H1 (cell line): ENCODE measurements around the gene SLC39A13. TPM values are rescaled to one million over a fixed set of nuclear protein-coding genes. Genes with fewer than 3 reads are reported as not detected.

Experiments used
- CTCF ChIA-PET: fragments of 300-600 bp; sonication (Branson Sonifier 250); formaldehyde crosslinking; loops from one replicate; lab custom pipeline; 2021; ENCODE audit not compliant: partially characterized antibody; lab: Charles Lee
- POLR2A ChIA-PET: fragments of 300-600 bp; sonication (Branson Sonifier 250); formaldehyde crosslinking; loops from one replicate; lab custom pipeline; 2021; ENCODE audit warnings: inconsistent platforms; ENCODE audit not compliant: partially characterized antibody; lab: Charles Lee
- DNase-seq, 2 experiments: peaks; one replicate each; pipeline versions ENCODE4 v3.0.0 to v3.0.0-alpha.2; 2010 to 2022; ENCODE audit warnings: low spot score in 2 of 2, low read depth in 1 of 2, mixed read lengths in 1 of 2
- FAIRE-seq: peaks from 2 replicates; lab custom pipeline; 2011; peaks lifted over from hg19 to GRCh38; lab: Jason Lieb, UNC
- H2AFZ ChIP-seq: 2 replicates; pipeline ENCODE4 v1.8.1; 2012; ENCODE audit warnings: low read length, inconsistent platforms
- H2AK5ac ChIP-seq: 2 replicates; pipeline ENCODE4 v1.6.1; 2013; ENCODE audit warnings: low read depth, low read length
- H2BK120ac ChIP-seq: replicated peaks from 2 replicates; pipeline ENCODE3; 2013; ENCODE audit warnings: low read depth, low read length, inconsistent platforms
- H2BK12ac ChIP-seq: 2 replicates; pipeline ENCODE4 v1.6.1; 2013; ENCODE audit warnings: low read depth, low read length
- H2BK15ac ChIP-seq: 2 replicates; pipeline ENCODE4 v1.6.1; 2013; ENCODE audit warnings: low read length
- H2BK20ac ChIP-seq: 2 replicates; pipeline ENCODE4 v1.6.1; 2013; ENCODE audit warnings: low read length
- H2BK5ac ChIP-seq: 2 replicates; pipeline ENCODE4 v1.6.1; 2013; ENCODE audit warnings: low read depth, low read length
- H3K14ac ChIP-seq: 2 replicates; pipeline ENCODE4 v1.6.1; 2013; ENCODE audit warnings: inconsistent platforms; ENCODE audit not compliant: insufficient read length
- H3K18ac ChIP-seq: 2 replicates; pipeline ENCODE4 v1.6.1; 2013; ENCODE audit warnings: low read length; ENCODE audit errors: extremely low read depth
- H3K23ac ChIP-seq: 2 replicates; pipeline ENCODE4 v1.6.1; 2013; ENCODE audit warnings: inconsistent platforms; ENCODE audit not compliant: insufficient read length
- H3K23me2 ChIP-seq: 2 replicates; pipeline ENCODE4 v1.6.1; 2013; ENCODE audit warnings: low read depth, low read length
- H3K27ac ChIP-seq: 2 replicates; pipeline ENCODE4 v1.6.1; 2011; ENCODE audit warnings: low read depth, low read length, inconsistent platforms
- H3K27me3 ChIP-seq, 4 experiments: replicated peaks in 1 of 4; 1 replicate in 1 of 4; 2 replicates in 3 of 4; pipeline versions ENCODE4 v1.6.1 to v1.8.1; 2011 to 2013; ENCODE audit warnings: low read length in 3 of 4, mild to moderate bottlenecking in 3 of 4, inconsistent platforms in 2 of 4, mixed read lengths in 2 of 4, moderate library complexity in 1 of 4; ENCODE audit not compliant: control insufficient read depth in 3 of 4, insufficient read depth in 3 of 4; ENCODE audit errors: extremely low read depth in 1 of 4
- H3K36me3 ChIP-seq, 4 experiments: 2 replicates each; pipeline versions ENCODE4 v1.6.1 to v1.8.1; 2011 to 2013; ENCODE audit warnings: mild to moderate bottlenecking in 4 of 4, low read length in 3 of 4, moderate library complexity in 2 of 4, control low read depth in 1 of 4, inconsistent platforms in 1 of 4; ENCODE audit not compliant: insufficient read depth in 4 of 4, control insufficient read depth in 2 of 4
- H3K4ac ChIP-seq: replicated peaks from 2 replicates; pipeline ENCODE3; 2013; ENCODE audit warnings: low read length, low read depth, mixed read lengths, inconsistent platforms; ENCODE audit not compliant: insufficient read length
- H3K4me1 ChIP-seq, 4 experiments: replicated peaks in 1 of 4; 1 replicate in 1 of 4; 2 replicates in 3 of 4; pipeline versions ENCODE4 v1.6.1 to v1.8.1; 2011 to 2013; ENCODE audit warnings: low read length in 3 of 4, inconsistent platforms in 2 of 4, mixed read lengths in 1 of 4; ENCODE audit not compliant: insufficient read depth in 4 of 4, control insufficient read depth in 3 of 4
- H3K4me2 ChIP-seq, 2 experiments: 2 replicates each; pipeline versions ENCODE4 v1.6.1 to v1.8.1; 2011 to 2013; ENCODE audit warnings: low read depth in 2 of 2, low read length in 2 of 2, control low read depth in 1 of 2, inconsistent platforms in 1 of 2, mild to moderate bottlenecking in 1 of 2; ENCODE audit not compliant: insufficient read depth in 1 of 2
- H3K4me3 ChIP-seq, 4 experiments: fragments of 200-600, 300-600 bp in 1 of 4; sonication (generic), shearing (Covaris generic), sonication (Bioruptor Twin) in 1 of 4; 2 replicates each; pipeline versions ENCODE4 v1.5.1 to v1.8.1; 2011 to 2016; ENCODE audit warnings: low read length in 4 of 4, low read depth in 3 of 4, control low read depth in 2 of 4, inconsistent platforms in 2 of 4, mild to moderate bottlenecking in 2 of 4, mixed read lengths in 1 of 4, moderate library complexity in 1 of 4; ENCODE audit not compliant: insufficient read depth in 2 of 4; ENCODE audit errors: extremely low read depth in 1 of 4
- H3K56ac ChIP-seq: replicated peaks from 2 replicates; pipeline ENCODE3; 2013; ENCODE audit warnings: low read depth, mild to moderate bottlenecking, mixed read lengths, low read length, inconsistent platforms; ENCODE audit not compliant: insufficient read length
- H3K79me1 ChIP-seq: 2 replicates; pipeline ENCODE4 v1.6.1; 2013; ENCODE audit warnings: low read depth, low read length, control low read depth
- H3K79me2 ChIP-seq, 2 experiments: 2 replicates each; pipeline versions ENCODE4 v1.6.1 to v1.8.1; 2012 to 2013; ENCODE audit warnings: low read length in 2 of 2, mild to moderate bottlenecking in 2 of 2, inconsistent platforms in 1 of 2; ENCODE audit not compliant: insufficient read depth in 2 of 2, control insufficient read depth in 1 of 2
- H3K9ac ChIP-seq, 4 experiments: replicated peaks in 1 of 4; 1 replicate in 1 of 4; 2 replicates in 3 of 4; pipeline versions ENCODE4 v1.6.1 to v1.8.1; 2011 to 2013; ENCODE audit warnings: low read depth in 3 of 4, low read length in 3 of 4, control low read depth in 2 of 4, mild to moderate bottlenecking in 2 of 4, moderate library complexity in 2 of 4, inconsistent platforms in 1 of 4; ENCODE audit errors: extremely low read depth in 1 of 4
- H3K9me3 ChIP-seq, 2 experiments: 2 replicates each; pipeline versions ENCODE4 v1.6.1 to v1.8.1; 2012 to 2013; ENCODE audit warnings: mild to moderate bottlenecking in 2 of 2, moderate library complexity in 2 of 2, control low read depth in 1 of 2, inconsistent platforms in 1 of 2, low read depth in 1 of 2, low read length in 1 of 2, mixed read lengths in 1 of 2; ENCODE audit not compliant: insufficient read depth in 2 of 2
- H4K20me1 ChIP-seq, 2 experiments: replicated peaks in 1 of 2; 2 replicates each; pipeline versions ENCODE3 to v1.8.1; 2011 to 2013; ENCODE audit warnings: inconsistent platforms in 2 of 2, low read length in 2 of 2, mild to moderate bottlenecking in 1 of 2; ENCODE audit not compliant: insufficient read depth in 2 of 2, control insufficient read depth in 1 of 2
- H4K5ac ChIP-seq: 2 replicates; pipeline ENCODE4 v1.6.1; 2013; ENCODE audit warnings: low read length, low read depth, mixed read lengths, inconsistent platforms; ENCODE audit not compliant: insufficient read length
- H4K8ac ChIP-seq: 2 replicates; pipeline ENCODE4 v1.8.0; 2013; ENCODE audit warnings: mild to moderate bottlenecking, moderate library complexity, low read length, inconsistent platforms; ENCODE audit not compliant: insufficient read depth; ENCODE audit errors: extremely low read depth
- H4K91ac ChIP-seq: replicated peaks from 2 replicates; pipeline ENCODE3; 2013; ENCODE audit warnings: low read length, mixed read lengths, inconsistent platforms; ENCODE audit not compliant: insufficient read length
- BCL11A ChIP-seq, 2 experiments: IDR thresholded peaks; one replicate each; pipeline ENCODE4 v1.6.1; 2011; ENCODE audit warnings: low read depth in 2 of 2, low read length in 2 of 2, mild to moderate bottlenecking in 2 of 2
- CHD1 ChIP-seq: IDR thresholded peaks from 2 replicates; pipeline ENCODE4 v1.6.1; 2012; ENCODE audit warnings: low read depth, low read length, improper control_type of control experiment
- CHD2 ChIP-seq: IDR thresholded peaks from 2 replicates; pipeline ENCODE4 v1.6.1; 2012; ENCODE audit warnings: low read length, improper control_type of control experiment
- CREB1 ChIP-seq: IDR thresholded peaks from 2 replicates; pipeline ENCODE4 v1.6.1; 2012; ENCODE audit warnings: inconsistent platforms
- EGR1 ChIP-seq: IDR thresholded peaks from 2 replicates; pipeline ENCODE4 v1.6.1; 2011; ENCODE audit warnings: low read depth, low read length, borderline replicate concordance
- EP300 ChIP-seq, 2 experiments: IDR thresholded peaks; 1 replicate in 1 of 2; 2 replicates in 1 of 2; pipeline ENCODE4 v1.6.1; 2011 to 2012; ENCODE audit warnings: low read depth in 2 of 2, low read length in 2 of 2, mild to moderate bottlenecking in 2 of 2, borderline replicate concordance in 1 of 2, inconsistent platforms in 1 of 2, moderate library complexity in 1 of 2
- EZH2 ChIP-seq: fragments of 200-600 bp; sonication (generic); IDR thresholded peaks from 2 replicates; pipeline ENCODE4 v1.7.1; 2012; ENCODE audit warnings: low read depth, mild to moderate bottlenecking, moderate library complexity, low read length, inconsistent platforms; ENCODE audit not compliant: severe bottlenecking
- NRF1 ChIP-seq: IDR thresholded peaks from 2 replicates; pipeline ENCODE4 v1.6.1; 2011; ENCODE audit warnings: mild to moderate bottlenecking, low read depth, low read length, improper control_type of control experiment
- PHF8 ChIP-seq: fragments of 200-600 bp; sonication (generic); conservative IDR thresholded peaks from 2 replicates; pipeline ENCODE4 v1.7.1; 2012; ENCODE audit warnings: low read depth, mild to moderate bottlenecking, inconsistent platforms, low read length, moderate library complexity
- TAF1 ChIP-seq: IDR thresholded peaks from 2 replicates; pipeline ENCODE4 v1.6.1; 2011; ENCODE audit warnings: mild to moderate bottlenecking, low read depth, low read length
- TBP ChIP-seq: IDR thresholded peaks from 2 replicates; pipeline ENCODE4 v1.6.1; 2011; ENCODE audit warnings: low read depth, low read length, improper control_type of control experiment
- WGBS, 2 experiments: shearing (Covaris generic) in 1 of 2; methylation state at CpG; one replicate each; pipeline versions ENCODE4 v1.1.6 to v1.1.7; 2013 to 2015; ENCODE audit warnings: low lambda C conversion rate in 2 of 2, mixed read lengths in 2 of 2, inconsistent platforms in 1 of 2, low coverage in 1 of 2, missing lambda C conversion rate in 1 of 2; ENCODE audit not compliant: insufficient replicate concordance in 2 of 2, insufficient coverage in 1 of 2, insufficient read length in 1 of 2; ENCODE audit errors: extremely low coverage in 1 of 2, missing lambda C conversion rate in 1 of 2; 5-methylcytosine and 5-hydroxymethylcytosine counted together
- polyA plus RNA-seq, 7 experiments: library from polyadenylated mRNA; depleted of rRNA in 3 of 7; stranded (reverse) in 5 of 7; unstranded in 2 of 7; fragments of >200 nt in 5 of 7; fragments of 200-250 nt in 2 of 7; gene quantifications; 1 replicate in 5 of 7; 2 replicates in 1 of 7; 4 replicates in 1 of 7; pipeline versions ENCODE4 v1.2.1 to v1.2.3, GENCODE V29; 2011 to 2013; ENCODE audit warnings: missing spikeins in 2 of 7, mixed read lengths in 2 of 7
- total RNA-seq: library from RNA; stranded (reverse); fragmentation: NEBNext Ultra II Directional; extraction: Animal tissue kit (Norgen Biotek cat#: 25700); gene quantifications from 2 replicates; pipeline ENCODE4 v1.2.1, GENCODE V29; 2021
- TF ChIP-seq, protein P1 (sequence below): IDR thresholded peaks from 2 replicates; pipeline ENCODE4 v1.6.1; 2011; ENCODE audit warnings: low read length, improper control_type of control experiment
- TF ChIP-seq, protein P2 (sequence below): IDR thresholded peaks from 2 replicates; pipeline ENCODE4 v1.6.1; 2012; ENCODE audit warnings: inconsistent platforms

The SLC39A13 gene
- total and polyA plus RNA-seq, 2 of the 8 experiments (the other 6 are each of a cell fraction or from before 2014, with no cell fraction given), result 23.2 to 30.0 TPM

DNA sequence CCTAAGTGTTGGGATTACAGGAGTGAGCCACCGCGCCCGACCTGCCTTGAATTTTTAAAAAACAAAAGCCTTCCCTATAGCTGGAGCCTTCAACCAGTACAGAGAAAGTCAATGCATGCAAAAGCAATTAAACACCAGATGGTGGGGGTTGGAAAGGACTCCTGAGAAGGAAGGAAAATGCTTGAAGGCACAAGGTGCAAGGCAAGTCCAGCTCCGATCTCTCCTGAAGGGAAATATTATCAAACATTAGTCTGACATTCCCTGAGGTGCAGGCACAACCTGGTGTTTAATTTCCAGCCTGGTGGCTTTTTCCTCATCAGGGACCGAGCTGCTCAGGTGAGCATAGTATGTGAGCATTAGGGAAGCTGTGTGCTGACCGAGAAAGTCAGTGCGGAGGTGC is 53.5 kb downstream of the SLC39A13 start:
- Histone ChIP-seq H4K91ac (no peak overlapping the region), H3K14ac (no peak overlapping the region), H2BK120ac (no peak overlapping the region), H3K9me3 (no peaks in the 10 kb centered on the region), H2BK15ac (no peak overlapping the region), H3K4me2 (no peak overlapping the region), H3K23ac (no peak overlapping the region), H2BK20ac (no peak overlapping the region), H3K4me3 (no peak overlapping the region), H3K23me2 (no peaks in the 10 kb centered on the region), H2BK12ac (no peak overlapping the region), H3K36me3 (peaks cover 0 to 12% (median 0%) of the 10 kb centered on the region in 4 experiments; a peak in 2 of 8 replicates), H3K56ac (no peak overlapping the region), H3K79me2 (peaks cover 0 to 4% of the 10 kb centered on the region in 2 experiments; a peak in 1 of 4 replicates), H4K5ac (no peak overlapping the region), H4K8ac (no peak overlapping the region), H3K4me1 (peaks cover 0 to 5% (median 3%) of the 10 kb centered on the region in 4 experiments; a peak in 5 of 7 replicates), H3K27me3 (no peaks in the 10 kb centered on the region), H2AFZ (no peak overlapping the region), H3K4ac (no peak overlapping the region), H2BK5ac (no peak overlapping the region), H4K20me1 (peaks cover 0 to 1% of the 10 kb centered on the region in 2 experiments), H3K18ac (no peak overlapping the region), H2AK5ac (no peak overlapping the region), H3K9ac (no peak overlapping the region), H3K79me1 (peaks cover 3% of the 10 kb centered on the region), H3K27ac (no peak overlapping the region)
- ChIA-PET CTCF (interaction anchor here (2.0 kb wide), 1 partner anchor 51 kb away, joined by 5 read pairs; no protein-coding TSS in a partner anchor), POLR2A (interaction anchor here (1.0 to 2.1 kb wide), 4 partner anchors 10 to 90 kb away, joined by 4 to 8 read pairs (median 4); partner anchors contain the start of gene CELF1)
- FAIRE-seq (no peak), DNase-seq (no peak)
- WGBS, 2 experiments, result 94% methylated on average over 7 of the region's 7 CpGs; no CpG with 5 or more reads in 1 of the 2 experiments
- no peak for TF ChIP-seq CHD2
- no peak for TF ChIP-seq NRF1
- no peak for TF ChIP-seq EGR1
- no peak for TF ChIP-seq BCL11A (IDR thresholded peaks at IDR 0.05; ENCODE audit: low read depth in 2 of 2, low read length in 2 of 2)
- TF ChIP-seq, protein P1, sequence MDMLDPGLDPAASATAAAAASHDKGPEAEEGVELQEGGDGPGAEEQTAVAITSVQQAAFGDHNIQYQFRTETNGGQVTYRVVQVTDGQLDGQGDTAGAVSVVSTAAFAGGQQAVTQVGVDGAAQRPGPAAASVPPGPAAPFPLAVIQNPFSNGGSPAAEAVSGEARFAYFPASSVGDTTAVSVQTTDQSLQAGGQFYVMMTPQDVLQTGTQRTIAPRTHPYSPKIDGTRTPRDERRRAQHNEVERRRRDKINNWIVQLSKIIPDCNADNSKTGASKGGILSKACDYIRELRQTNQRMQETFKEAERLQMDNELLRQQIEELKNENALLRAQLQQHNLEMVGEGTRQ, result no peak
- TF ChIP-seq EZH2, result no peak
- TF ChIP-seq, protein P2, sequence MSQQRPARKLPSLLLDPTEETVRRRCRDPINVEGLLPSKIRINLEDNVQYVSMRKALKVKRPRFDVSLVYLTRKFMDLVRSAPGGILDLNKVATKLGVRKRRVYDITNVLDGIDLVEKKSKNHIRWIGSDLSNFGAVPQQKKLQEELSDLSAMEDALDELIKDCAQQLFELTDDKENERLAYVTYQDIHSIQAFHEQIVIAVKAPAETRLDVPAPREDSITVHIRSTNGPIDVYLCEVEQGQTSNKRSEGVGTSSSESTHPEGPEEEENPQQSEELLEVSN, result no peak
- TF ChIP-seq EP300 (IDR thresholded peaks at IDR 0.05; ENCODE audit: borderline replicate concordance in 1 of 2, low read depth in 2 of 2, low read length in 2 of 2), result no peak
- TF ChIP-seq PHF8, result no peak
- no peak for TF ChIP-seq CREB1
- no peak for TF ChIP-seq CHD1
- no peak for TF ChIP-seq TAF1
- TF ChIP-seq TBP, result no peak
